WERI-Rb-1 (cell line): Measurements from ENCODE around the gene TRIM9.

Experiments used
- DNase-seq: peaks from one replicate; pipeline ENCODE4 v3.0.0-alpha.2; 2020
- H3K27ac ChIP-seq: fragments of 250-450 bp; sonication (Bioruptor Pico); 2 replicates; pipeline ENCODE4 v1.5.1; 2020; ENCODE audit warnings: mild to moderate bottlenecking, moderate library complexity
- H3K27me3 ChIP-seq: fragments of 250-450 bp; sonication (Bioruptor Pico); 2 replicates; pipeline ENCODE4 v1.5.1; 2021; ENCODE audit warnings: mild to moderate bottlenecking, low read depth, moderate library complexity; ENCODE audit not compliant: insufficient read depth, severe bottlenecking
- H3K36me3 ChIP-seq: fragments of 250-450 bp; sonication (Bioruptor Pico); 2 replicates; pipeline ENCODE4 v1.5.1; 2020; ENCODE audit warnings: mild to moderate bottlenecking, moderate library complexity
- H3K4me3 ChIP-seq: 2 replicates; pipeline ENCODE4 v1.5.1; 2011; ENCODE audit warnings: low read depth, mild to moderate bottlenecking, control low read depth, low read length
- H3K9me3 ChIP-seq: fragments of 250-450 bp; sonication (Bioruptor Pico); 2 replicates; pipeline ENCODE4 v1.5.1; 2021; ENCODE audit warnings: mild to moderate bottlenecking, moderate library complexity; ENCODE audit not compliant: severe bottlenecking
- TF ChIP-seq, protein P1 (sequence below): IDR thresholded peaks from 2 replicates; pipeline ENCODE4 v1.5.1; 2011; ENCODE audit warnings: low read depth, mild to moderate bottlenecking, control low read depth, inconsistent platforms, low read length

The TRIM9 gene

DNA sequence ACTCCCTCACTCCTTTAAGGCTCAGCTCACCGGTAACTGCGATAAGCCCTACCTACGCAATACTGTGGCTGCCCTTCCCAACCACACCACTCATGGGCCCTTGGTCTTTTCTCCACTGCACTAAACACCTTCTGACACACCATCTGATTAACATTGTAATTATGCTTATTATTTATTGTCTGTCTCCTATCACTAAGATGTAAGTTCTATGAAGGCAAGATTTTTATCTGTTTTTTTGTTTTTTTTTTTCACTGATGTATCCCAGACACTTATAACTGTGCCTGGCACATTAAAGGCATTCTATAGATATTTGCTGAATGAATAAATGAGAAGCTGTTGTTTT, 116.4 kb downstream of the TRIM9 start:
- H3K4me3 ChIP-seq = no peak overlapping the region

DNA sequence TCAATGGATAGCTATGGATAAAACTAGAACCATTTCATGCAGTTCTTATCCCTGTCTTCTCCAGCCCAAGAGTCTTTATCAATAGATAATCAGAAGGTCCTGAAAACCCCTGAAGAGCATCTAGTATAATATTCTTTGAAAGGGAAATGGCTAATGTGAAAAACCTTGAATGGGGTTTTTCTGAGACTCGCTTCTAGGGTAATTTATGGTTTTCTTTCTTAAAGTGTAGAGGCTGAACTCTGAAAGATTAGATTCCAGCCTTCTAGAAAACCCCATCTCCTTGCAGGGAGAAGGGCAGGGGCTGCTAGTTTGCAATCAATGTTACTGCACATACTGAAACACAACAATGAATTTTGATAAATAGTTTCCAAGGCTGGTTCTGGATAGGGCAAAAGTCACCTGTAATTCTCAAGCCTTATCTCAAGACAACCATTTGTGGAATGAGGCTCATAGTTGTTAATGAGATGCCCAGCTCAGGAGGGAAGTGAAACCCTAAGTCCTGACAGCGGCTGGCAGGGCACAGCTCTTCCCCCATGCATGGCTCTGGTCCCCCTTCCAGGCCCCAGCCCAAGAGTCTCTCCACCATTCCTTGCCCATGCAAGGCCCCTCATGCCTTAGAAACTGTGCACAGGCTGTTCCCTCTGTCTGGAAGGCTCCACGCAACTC, 116.9 kb downstream of the TRIM9 start:
- DNase-seq = no peak
- H3K36me3 ChIP-seq = no peaks in the 10 kb centered on the region
- no peak overlapping the region for H3K4me3 ChIP-seq
- no peaks in the 10 kb centered on the region for H3K27me3 ChIP-seq
- TF ChIP-seq, protein P1, sequence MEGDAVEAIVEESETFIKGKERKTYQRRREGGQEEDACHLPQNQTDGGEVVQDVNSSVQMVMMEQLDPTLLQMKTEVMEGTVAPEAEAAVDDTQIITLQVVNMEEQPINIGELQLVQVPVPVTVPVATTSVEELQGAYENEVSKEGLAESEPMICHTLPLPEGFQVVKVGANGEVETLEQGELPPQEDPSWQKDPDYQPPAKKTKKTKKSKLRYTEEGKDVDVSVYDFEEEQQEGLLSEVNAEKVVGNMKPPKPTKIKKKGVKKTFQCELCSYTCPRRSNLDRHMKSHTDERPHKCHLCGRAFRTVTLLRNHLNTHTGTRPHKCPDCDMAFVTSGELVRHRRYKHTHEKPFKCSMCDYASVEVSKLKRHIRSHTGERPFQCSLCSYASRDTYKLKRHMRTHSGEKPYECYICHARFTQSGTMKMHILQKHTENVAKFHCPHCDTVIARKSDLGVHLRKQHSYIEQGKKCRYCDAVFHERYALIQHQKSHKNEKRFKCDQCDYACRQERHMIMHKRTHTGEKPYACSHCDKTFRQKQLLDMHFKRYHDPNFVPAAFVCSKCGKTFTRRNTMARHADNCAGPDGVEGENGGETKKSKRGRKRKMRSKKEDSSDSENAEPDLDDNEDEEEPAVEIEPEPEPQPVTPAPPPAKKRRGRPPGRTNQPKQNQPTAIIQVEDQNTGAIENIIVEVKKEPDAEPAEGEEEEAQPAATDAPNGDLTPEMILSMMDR = no peak
- H3K27ac ChIP-seq = no peak overlapping the region
- H3K9me3 ChIP-seq = no peaks in the 10 kb centered on the region

More for the DNA sequence above, 116.4 kb downstream of the TRIM9 start:
- no peak for DNase-seq
- no peaks in the 10 kb centered on the region for H3K36me3 ChIP-seq
- no peaks in the 10 kb centered on the region for H3K9me3 ChIP-seq
- no peaks in the 10 kb centered on the region for H3K27me3 ChIP-seq
- TF ChIP-seq, protein P1 = no peak
- no peak overlapping the region for H3K27ac ChIP-seq

DNA sequence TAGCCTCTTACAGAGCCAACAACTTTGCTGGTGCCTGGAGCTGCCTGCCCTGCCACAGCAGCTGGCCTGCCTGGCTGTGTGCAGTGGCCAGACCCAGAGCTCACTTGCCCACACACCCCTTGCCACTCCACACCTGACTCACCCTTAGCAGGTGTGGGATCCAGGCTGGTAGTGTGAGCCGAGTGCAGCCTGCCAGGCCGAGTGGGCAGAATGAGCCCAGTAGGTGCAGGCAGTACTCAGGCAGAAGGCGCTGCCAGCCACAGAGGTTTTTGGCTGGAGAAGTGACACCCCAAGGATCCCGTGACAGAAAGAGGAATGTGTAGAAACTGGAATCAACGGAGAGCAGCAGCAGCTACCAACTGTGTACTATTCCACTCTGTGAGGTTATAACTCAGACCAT, 120.8 kb downstream of the TRIM9 start:
- TF ChIP-seq, protein P1 = no peak
- Histone ChIP-seq H3K36me3 (no peaks in the 10 kb centered on the region), H3K9me3 (no peaks in the 10 kb centered on the region), H3K4me3 (no peak overlapping the region), H3K27me3 (no peaks in the 10 kb centered on the region), H3K27ac (no peak overlapping the region)
- no peak for DNase-seq

DNA sequence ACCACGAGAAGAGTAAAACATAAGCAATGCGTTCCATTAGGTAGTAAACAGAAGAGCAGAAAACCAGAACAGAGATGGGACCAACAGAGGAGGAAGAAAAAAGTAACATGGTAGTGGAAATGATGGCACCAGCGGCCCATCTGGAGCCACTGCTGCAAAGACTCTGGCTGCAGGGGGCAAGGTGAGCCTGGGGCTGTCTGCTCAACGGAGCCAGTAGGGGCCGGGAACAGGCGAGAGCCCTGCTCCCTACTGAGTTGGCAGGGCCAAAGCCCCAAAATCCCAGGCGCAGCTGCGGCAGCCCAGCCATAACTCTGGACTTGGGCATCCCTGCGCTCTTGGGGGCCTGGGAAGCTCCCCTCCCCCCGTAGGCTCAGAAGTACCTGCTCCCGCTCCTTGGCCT, 122.2 kb downstream of the TRIM9 start:
- no peaks in the 10 kb centered on the region for H3K36me3 ChIP-seq
- no peak overlapping the region for H3K4me3 ChIP-seq
- H3K9me3 ChIP-seq = no peaks in the 10 kb centered on the region
- TF ChIP-seq, protein P1 = no peak
- H3K27me3 ChIP-seq = no peaks in the 10 kb centered on the region
- DNase-seq = no peak
- H3K27ac ChIP-seq = no peak overlapping the region

DNA sequence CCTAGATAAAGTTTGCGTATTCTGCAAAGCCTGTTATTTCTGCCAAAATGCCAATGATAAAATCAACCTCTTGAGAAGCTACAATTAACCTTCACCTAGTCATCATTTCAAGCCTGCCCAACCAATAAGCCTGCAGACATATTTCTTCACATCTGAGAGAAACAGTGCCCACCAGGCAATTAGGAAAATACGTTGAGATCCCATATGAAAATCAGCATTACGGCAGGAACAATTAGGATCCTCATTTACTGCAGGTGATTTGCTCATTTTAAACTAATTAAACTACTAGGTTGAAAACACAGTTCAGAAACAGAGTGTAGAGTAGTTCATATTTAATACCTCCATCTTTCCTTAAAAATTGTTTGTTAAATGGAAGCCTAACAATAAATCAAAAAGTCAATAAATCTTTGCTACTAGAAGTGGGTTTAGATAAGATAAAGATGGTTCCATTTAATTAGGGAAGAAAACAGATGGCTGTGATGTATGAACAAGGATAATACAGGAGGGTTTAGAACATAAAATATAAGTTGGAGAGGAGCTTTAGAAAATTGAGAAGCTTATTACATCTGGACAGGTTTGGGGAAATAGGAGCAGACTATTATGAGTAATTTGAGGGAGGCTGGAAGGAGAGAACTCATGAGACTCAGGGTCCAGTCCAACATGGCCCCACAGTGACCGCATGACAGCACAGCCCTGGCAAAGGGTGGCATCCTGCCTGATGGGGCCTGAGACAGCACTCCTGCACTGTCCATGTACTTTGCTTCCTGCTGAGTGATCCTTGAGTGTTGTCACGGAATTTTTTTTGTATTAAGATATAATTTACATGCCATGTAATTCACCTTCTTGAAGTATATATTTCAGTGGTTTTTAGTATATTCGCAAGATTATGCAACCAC, 123.8 kb downstream of the TRIM9 start:
- Histone ChIP-seq H3K27ac (no peak overlapping the region), H3K36me3 (no peaks in the 10 kb centered on the region), H3K9me3 (no peaks in the 10 kb centered on the region), H3K27me3 (no peaks in the 10 kb centered on the region), H3K4me3 (no peak overlapping the region)
- TF ChIP-seq, protein P1 = no peak
- DNase-seq = no peak
